H9 (cell line): ENCODE data around the gene SCGB1A1. TPM values are rescaled to one million over a fixed set of nuclear protein-coding genes. Genes with fewer than 3 reads are reported as not detected.

Experiments
- DNase-seq: peaks from one replicate; pipeline ENCODE4 v3.0.0-alpha.2; 2017
- H2AFZ ChIP-seq: one replicate; pipeline ENCODE4 v1.6.1; 2013; ENCODE audit warnings: mild to moderate bottlenecking, low read length, control low read depth, moderate library complexity
- H2AK5ac ChIP-seq: 2 replicates; pipeline ENCODE4 v1.6.1; 2013; ENCODE audit warnings: low read length, control low read depth, mixed read lengths; ENCODE audit not compliant: insufficient read length
- H2BK120ac ChIP-seq: one replicate; pipeline ENCODE4 v1.6.1; 2013; ENCODE audit warnings: low read depth, mild to moderate bottlenecking, low read length, control low read depth, inconsistent platforms; ENCODE audit not compliant: poor library complexity, severe bottlenecking
- H2BK12ac ChIP-seq: 2 replicates; pipeline ENCODE4 v1.6.1; 2013; ENCODE audit warnings: low read length, control low read depth, mixed read lengths, low read depth; ENCODE audit not compliant: insufficient read length
- H2BK15ac ChIP-seq: 2 replicates; pipeline ENCODE4 v1.6.1; 2013; ENCODE audit warnings: low read depth, low read length, control low read depth
- H2BK20ac ChIP-seq: one replicate; pipeline ENCODE4 v1.6.1; 2013; ENCODE audit warnings: low read depth, mild to moderate bottlenecking, low read length, control low read depth, inconsistent platforms; ENCODE audit not compliant: poor library complexity, severe bottlenecking
- H2BK5ac ChIP-seq: 2 replicates; pipeline ENCODE4 v1.6.1; 2013; ENCODE audit warnings: low read length, control low read depth, mixed read lengths; ENCODE audit not compliant: insufficient read length
- H3K14ac ChIP-seq: 2 replicates; pipeline ENCODE4 v1.6.1; 2013; ENCODE audit warnings: low read length, control low read depth; ENCODE audit not compliant: insufficient read depth
- H3K18ac ChIP-seq: 2 replicates; pipeline ENCODE4 v1.6.1; 2013; ENCODE audit warnings: low read depth, mild to moderate bottlenecking, mixed read lengths, low read length, control low read depth; ENCODE audit not compliant: insufficient read length
- H3K23ac ChIP-seq: 2 replicates; pipeline ENCODE4 v1.6.1; 2013; ENCODE audit warnings: low read length, control low read depth, mixed read lengths, low read depth; ENCODE audit not compliant: insufficient read length
- H3K23me2 ChIP-seq: 2 replicates; pipeline ENCODE4 v1.6.1; 2013; ENCODE audit warnings: low read depth, mild to moderate bottlenecking, mixed read lengths, low read length, control low read depth; ENCODE audit not compliant: insufficient read length, poor library complexity, severe bottlenecking
- H3K27ac ChIP-seq: 2 replicates; pipeline ENCODE4 v1.5.1; 2013; ENCODE audit warnings: low read length, control low read depth, mixed read lengths, low read depth; ENCODE audit not compliant: insufficient read length
- H3K27me3 ChIP-seq: 2 replicates; pipeline ENCODE4 v1.6.1; 2013; ENCODE audit warnings: low read length, control low read depth, inconsistent platforms; ENCODE audit not compliant: insufficient read depth
- H3K4ac ChIP-seq: 2 replicates; pipeline ENCODE4 v1.6.1; 2013; ENCODE audit warnings: low read depth, mild to moderate bottlenecking, control low read depth, inconsistent platforms, low read length, moderate library complexity
- H3K4me1 ChIP-seq: 2 replicates; pipeline ENCODE4 v1.6.1; 2013; ENCODE audit warnings: low read length, control low read depth, inconsistent platforms; ENCODE audit not compliant: insufficient read depth
- H3K4me2 ChIP-seq: 2 replicates; pipeline ENCODE4 v1.6.1; 2013; ENCODE audit warnings: low read length, control low read depth, mixed read lengths; ENCODE audit not compliant: insufficient read length, insufficient read depth
- H3K56ac ChIP-seq: 2 replicates; pipeline ENCODE4 v1.6.1; 2013; ENCODE audit warnings: low read depth, mild to moderate bottlenecking, mixed read lengths, low read length, control low read depth; ENCODE audit not compliant: insufficient read length
- H3K79me1 ChIP-seq: 2 replicates; pipeline ENCODE4 v1.6.1; 2013; ENCODE audit warnings: low read depth, mild to moderate bottlenecking, moderate library complexity, low read length, control low read depth, inconsistent platforms; ENCODE audit not compliant: insufficient read depth, poor library complexity, severe bottlenecking
- H3K79me2 ChIP-seq: 2 replicates; pipeline ENCODE4 v1.6.1; 2013; ENCODE audit warnings: low read length, control low read depth, inconsistent platforms; ENCODE audit not compliant: insufficient read depth
- H3K9ac ChIP-seq: 2 replicates; pipeline ENCODE4 v1.6.1; 2013; ENCODE audit warnings: low read length, control low read depth, mixed read lengths; ENCODE audit not compliant: insufficient read length; ENCODE audit errors: extremely low read depth
- H3K9me3 ChIP-seq: one replicate; pipeline ENCODE4 v1.6.1; 2013; ENCODE audit warnings: low read depth, low read length, inconsistent platforms; ENCODE audit not compliant: control insufficient read depth
- H3T11ph ChIP-seq: one replicate; pipeline ENCODE4 v1.6.1; 2013; ENCODE audit warnings: mild to moderate bottlenecking, low read length, control low read depth, inconsistent platforms
- H4K20me1 ChIP-seq: one replicate; pipeline ENCODE4 v1.6.1; 2013; ENCODE audit not compliant: control insufficient read depth, insufficient read length, insufficient read depth
- H4K5ac ChIP-seq: 2 replicates; pipeline ENCODE4 v1.6.1; 2013; ENCODE audit warnings: low read depth, mild to moderate bottlenecking, mixed read lengths, low read length, control low read depth; ENCODE audit not compliant: insufficient read length
- H4K8ac ChIP-seq: replicated peaks from 2 replicates; pipeline ENCODE4 v1.6.1; 2013; ENCODE audit warnings: low read length, control low read depth, mixed read lengths, low read depth; ENCODE audit not compliant: insufficient read length
- H4K91ac ChIP-seq: 2 replicates; pipeline ENCODE4 v1.6.1; 2013; ENCODE audit warnings: low read depth, mild to moderate bottlenecking, moderate library complexity, mixed read lengths, low read length, control low read depth; ENCODE audit not compliant: insufficient read length
- H3K27ac Mint-ChIP-seq, 3 experiments: 2 replicates in 2 of 3; 3 replicates in 1 of 3; pipeline ENCODE4 v1.8.0; 2020 to 2021; ENCODE audit warnings: mixed read lengths in 3 of 3, mild to moderate bottlenecking in 1 of 3, moderate library complexity in 1 of 3
- H3K27me3 Mint-ChIP-seq: 2 replicates; pipeline ENCODE4 v1.8.0; 2021; ENCODE audit warnings: low read depth, mild to moderate bottlenecking, moderate library complexity, mixed read lengths
- H3K36me3 Mint-ChIP-seq, 3 experiments: 2 replicates in 2 of 3; 3 replicates in 1 of 3; pipeline ENCODE4 v1.8.0; 2020 to 2021; ENCODE audit warnings: low read depth in 3 of 3, mixed read lengths in 3 of 3; ENCODE audit not compliant: insufficient read depth in 1 of 3
- H3K4me1 Mint-ChIP-seq, 2 experiments: 2 replicates each; pipeline ENCODE4 v1.8.0; 2020; ENCODE audit warnings: mixed read lengths in 2 of 2
- H3K4me3 Mint-ChIP-seq, 2 experiments: 2 replicates in 1 of 2; 3 replicates in 1 of 2; pipeline ENCODE4 v1.8.0; 2020 to 2021; ENCODE audit warnings: mild to moderate bottlenecking in 2 of 2, mixed read lengths in 2 of 2, moderate library complexity in 1 of 2
- H3K9me3 Mint-ChIP-seq, 2 experiments: 2 replicates in 1 of 2; 3 replicates in 1 of 2; pipeline ENCODE4 v1.8.0; 2020; ENCODE audit warnings: mild to moderate bottlenecking in 2 of 2, mixed read lengths in 2 of 2, moderate library complexity in 1 of 2
- WGBS: extraction: QIAGEN DNeasy Blood & Tissue Kit; methylation state at CpG from one replicate; pipeline ENCODE4 v1.1.7; 2013; ENCODE audit warnings: missing lambda C conversion rate, low lambda C conversion rate, mixed read lengths; ENCODE audit not compliant: insufficient read length; ENCODE audit errors: extremely low coverage; 5-methylcytosine and 5-hydroxymethylcytosine counted together
- total RNA-seq: library from RNA; stranded (reverse); gene quantifications from 2 replicates; pipeline ENCODE4 v1.2.1, GENCODE V29; 2021
- TF ChIP-seq, protein P1 (sequence below): fragments of 200-600 bp; sonication (generic); conservative IDR thresholded peaks from 3 replicates; pipeline ENCODE4 v1.8.0; 2021; ENCODE audit warnings: antibody characterized with exemption, mild to moderate bottlenecking

SCGB1A1 gene
- total RNA-seq, 1 experiment from 2014 or later = not detected

DNA sequence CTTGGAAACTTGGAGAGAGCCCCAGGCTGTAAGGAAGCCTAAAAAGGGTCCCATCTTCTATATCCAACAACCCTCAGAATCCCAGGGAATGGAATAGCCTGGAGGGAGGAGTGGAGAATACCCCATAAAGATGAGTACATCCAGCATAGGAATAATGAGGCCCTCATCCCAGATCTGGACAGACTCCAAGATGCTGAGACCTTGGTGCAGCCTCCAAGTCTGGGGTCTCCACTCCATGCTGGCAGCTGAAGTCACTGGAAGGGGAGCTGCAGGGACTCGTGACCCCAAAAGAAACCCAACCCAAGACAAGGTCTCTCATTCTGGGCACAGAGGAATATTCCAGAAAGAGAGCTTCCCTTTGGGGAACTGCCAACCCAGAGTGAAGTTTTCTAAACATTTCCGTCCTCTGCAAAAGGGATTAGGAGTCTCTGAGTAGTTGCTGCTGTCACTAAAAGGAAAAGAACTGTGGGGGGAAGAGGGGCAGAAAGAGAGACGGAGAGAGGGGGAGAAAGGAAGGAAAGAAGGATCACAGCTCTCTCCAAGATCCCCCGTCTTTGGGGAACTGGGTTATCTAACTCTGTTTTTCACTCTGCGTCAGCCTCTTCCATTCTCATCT, 589 bp downstream of the SCGB1A1 start:
- Histone ChIP-seq H3K4me2 (no peak overlapping the region), H3K56ac (no peak overlapping the region), H3K9ac (no peak overlapping the region), H3K4ac (no peak overlapping the region), H4K91ac (no peak overlapping the region), H3K79me1 (no peaks in the 10 kb centered on the region), H3K23me2 (no peaks in the 10 kb centered on the region), H2AFZ (no peak overlapping the region), H3K27ac (no peak overlapping the region), H3K4me1 (no peaks in the 10 kb centered on the region), H2BK15ac (no peak overlapping the region), H3K79me2 (no peaks in the 10 kb centered on the region), H3K23ac (no peak overlapping the region), H3T11ph (no peak overlapping the region), H4K8ac (no peak overlapping the region), H2BK20ac (no peak overlapping the region), H2AK5ac (no peak overlapping the region), H4K20me1 (no peaks in the 10 kb centered on the region), H3K18ac (no peak overlapping the region), H4K5ac (no peak overlapping the region), H2BK12ac (no peak overlapping the region), H3K14ac (no peak overlapping the region), H2BK5ac (no peak overlapping the region), H2BK120ac (no peak overlapping the region), H3K9me3 (no peaks in the 10 kb centered on the region), H3K27me3 (peaks cover 2% of the 10 kb centered on the region; the same call in 1 of the 2 replicates)
- Mint-ChIP-seq H3K4me1 (peaks cover 9 to 16% of the 10 kb centered on the region in 2 experiments), H3K9me3 (no peaks in the 10 kb centered on the region), H3K27ac (no peak overlapping the region; a peak in 1 of 7 replicates), H3K27me3 (peaks cover 55% of the 10 kb centered on the region), H3K4me3 (no peak overlapping the region), H3K36me3 (no peaks in the 10 kb centered on the region)
- WGBS = no CpG with 5 or more reads among the region's 5 CpGs
- DNase-seq = no peak
- TF ChIP-seq, protein P1, sequence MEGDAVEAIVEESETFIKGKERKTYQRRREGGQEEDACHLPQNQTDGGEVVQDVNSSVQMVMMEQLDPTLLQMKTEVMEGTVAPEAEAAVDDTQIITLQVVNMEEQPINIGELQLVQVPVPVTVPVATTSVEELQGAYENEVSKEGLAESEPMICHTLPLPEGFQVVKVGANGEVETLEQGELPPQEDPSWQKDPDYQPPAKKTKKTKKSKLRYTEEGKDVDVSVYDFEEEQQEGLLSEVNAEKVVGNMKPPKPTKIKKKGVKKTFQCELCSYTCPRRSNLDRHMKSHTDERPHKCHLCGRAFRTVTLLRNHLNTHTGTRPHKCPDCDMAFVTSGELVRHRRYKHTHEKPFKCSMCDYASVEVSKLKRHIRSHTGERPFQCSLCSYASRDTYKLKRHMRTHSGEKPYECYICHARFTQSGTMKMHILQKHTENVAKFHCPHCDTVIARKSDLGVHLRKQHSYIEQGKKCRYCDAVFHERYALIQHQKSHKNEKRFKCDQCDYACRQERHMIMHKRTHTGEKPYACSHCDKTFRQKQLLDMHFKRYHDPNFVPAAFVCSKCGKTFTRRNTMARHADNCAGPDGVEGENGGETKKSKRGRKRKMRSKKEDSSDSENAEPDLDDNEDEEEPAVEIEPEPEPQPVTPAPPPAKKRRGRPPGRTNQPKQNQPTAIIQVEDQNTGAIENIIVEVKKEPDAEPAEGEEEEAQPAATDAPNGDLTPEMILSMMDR = no peak
